Left ventricle myocardium inferior (tissue), 1 donor: ENCODE measurements around the gene SLC19A2. TPM values are rescaled to one million over a fixed set of nuclear protein-coding genes. Genes with fewer than 3 reads are reported as not detected.

ENCODE experiments used
- DNase-seq: peaks from one replicate; pipeline ENCODE4 v3.0.0-alpha.2; 2020
- H3K27ac ChIP-seq: fragments of 200-600 bp; replicated peaks from 2 replicates; pipeline ENCODE4 v1.8.0; 2021
- H3K27me3 ChIP-seq: fragments of 200-600 bp; 2 replicates; pipeline ENCODE4 v1.8.0; 2021; ENCODE audit warnings: low read depth
- H3K36me3 ChIP-seq: fragments of 200-600 bp; 2 replicates; pipeline ENCODE4 v1.8.0; 2021
- H3K4me1 ChIP-seq: fragments of 200-600 bp; 2 replicates; pipeline ENCODE4 v1.8.0; 2021
- H3K4me3 ChIP-seq: fragments of 200-600 bp; 2 replicates; pipeline ENCODE4 v1.8.0; 2021; ENCODE audit warnings: mild to moderate bottlenecking, moderate library complexity
- H3K9me3 ChIP-seq: fragments of 200-600 bp; replicated peaks from 2 replicates; pipeline ENCODE4 v1.8.0; 2021
- intact Hi-C: fragments of 100-400 bp; cut with micrococcal nuclease; formaldehyde crosslinking; loops from one replicate; pipeline ENCODE4 v1.11.0; 2022
- total RNA-seq: library from RNA; stranded (reverse); fragmentation: NEBNext Ultra II Directional; extraction: Animal tissue kit (Norgen Biotek cat#: 25700); gene quantifications from one replicate; pipeline ENCODE4 v1.2.1, GENCODE V29; 2021
- TF ChIP-seq, protein P1 (sequence below): fragments of 200-600 bp; IDR thresholded peaks from 2 replicates; pipeline ENCODE4 v1.8.0; 2021; ENCODE audit warnings: antibody characterized with exemption, mild to moderate bottlenecking, borderline replicate concordance
- donor health status: DM: no; HTN: yes; CAD: no; lungs with severe emphysema.

SLC19A2 gene
- total RNA-seq, 1 donor from 2014 or later = 16.6 TPM

- TF ChIP-seq, protein P1, sequence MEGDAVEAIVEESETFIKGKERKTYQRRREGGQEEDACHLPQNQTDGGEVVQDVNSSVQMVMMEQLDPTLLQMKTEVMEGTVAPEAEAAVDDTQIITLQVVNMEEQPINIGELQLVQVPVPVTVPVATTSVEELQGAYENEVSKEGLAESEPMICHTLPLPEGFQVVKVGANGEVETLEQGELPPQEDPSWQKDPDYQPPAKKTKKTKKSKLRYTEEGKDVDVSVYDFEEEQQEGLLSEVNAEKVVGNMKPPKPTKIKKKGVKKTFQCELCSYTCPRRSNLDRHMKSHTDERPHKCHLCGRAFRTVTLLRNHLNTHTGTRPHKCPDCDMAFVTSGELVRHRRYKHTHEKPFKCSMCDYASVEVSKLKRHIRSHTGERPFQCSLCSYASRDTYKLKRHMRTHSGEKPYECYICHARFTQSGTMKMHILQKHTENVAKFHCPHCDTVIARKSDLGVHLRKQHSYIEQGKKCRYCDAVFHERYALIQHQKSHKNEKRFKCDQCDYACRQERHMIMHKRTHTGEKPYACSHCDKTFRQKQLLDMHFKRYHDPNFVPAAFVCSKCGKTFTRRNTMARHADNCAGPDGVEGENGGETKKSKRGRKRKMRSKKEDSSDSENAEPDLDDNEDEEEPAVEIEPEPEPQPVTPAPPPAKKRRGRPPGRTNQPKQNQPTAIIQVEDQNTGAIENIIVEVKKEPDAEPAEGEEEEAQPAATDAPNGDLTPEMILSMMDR = no peak
- Histone ChIP-seq H3K27ac (no peak overlapping the region), H3K9me3 (no peaks in the 10 kb centered on the region), H3K4me3 (no peak overlapping the region), H3K36me3 (peaks cover 36% of the 10 kb centered on the region), H3K4me1 (peaks cover 25% of the 10 kb centered on the region), H3K27me3 (no peaks in the 10 kb centered on the region)
- intact Hi-C loops = loop anchor here (10.0 kb wide), 1 partner anchor 52 kb away; no protein-coding TSS in a partner anchor
- no peak for DNase-seq
Measured at GRCh38 chr1:169472738-169473137, 13.0 kb downstream of the SLC19A2 start.

DNA sequence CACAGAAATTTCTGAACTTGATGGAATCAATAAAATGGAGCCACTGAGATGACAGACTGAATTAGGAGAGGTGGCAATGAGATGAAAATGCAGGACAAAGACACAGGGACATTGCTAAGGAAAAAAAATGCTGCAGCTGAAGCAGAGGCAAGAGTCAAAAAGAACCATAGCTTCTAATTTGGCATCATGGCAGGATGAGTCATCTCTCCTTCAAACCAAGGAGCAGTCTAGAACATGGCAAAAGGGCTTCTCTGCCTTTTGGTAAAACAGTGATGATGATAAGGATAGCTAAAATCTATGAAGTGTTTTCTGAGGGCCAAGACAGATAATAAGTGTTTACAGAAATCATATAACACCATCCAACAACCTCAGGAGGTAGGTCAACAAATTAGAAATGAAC, 16.8 kb downstream of the SLC19A2 start:
- no peak overlapping the region for H3K4me3 ChIP-seq
- no peaks in the 10 kb centered on the region for H3K27me3 ChIP-seq
- no peaks in the 10 kb centered on the region for H3K9me3 ChIP-seq
- intact Hi-C loops = no loop called here
- H3K4me1 ChIP-seq = peaks cover 3% of the 10 kb centered on the region
- no peak overlapping the region for H3K27ac ChIP-seq
- TF ChIP-seq, protein P1 = no peak
- no peak for DNase-seq
- H3K36me3 ChIP-seq = peaks cover 43% of the 10 kb centered on the region

- Histone ChIP-seq H3K36me3 (peaks cover 43% of the 10 kb centered on the region), H3K4me1 (no peaks in the 10 kb centered on the region), H3K27me3 (no peaks in the 10 kb centered on the region), H3K27ac (no peak overlapping the region), H3K9me3 (no peaks in the 10 kb centered on the region), H3K4me3 (no peak overlapping the region)
- intact Hi-C loops = no loop called here
- TF ChIP-seq, protein P1 = peak; percentile 53
- DNase-seq = no peak
Measured at GRCh38 chr1:169466259-169467230, 19.2 kb downstream of the SLC19A2 start.

DNA sequence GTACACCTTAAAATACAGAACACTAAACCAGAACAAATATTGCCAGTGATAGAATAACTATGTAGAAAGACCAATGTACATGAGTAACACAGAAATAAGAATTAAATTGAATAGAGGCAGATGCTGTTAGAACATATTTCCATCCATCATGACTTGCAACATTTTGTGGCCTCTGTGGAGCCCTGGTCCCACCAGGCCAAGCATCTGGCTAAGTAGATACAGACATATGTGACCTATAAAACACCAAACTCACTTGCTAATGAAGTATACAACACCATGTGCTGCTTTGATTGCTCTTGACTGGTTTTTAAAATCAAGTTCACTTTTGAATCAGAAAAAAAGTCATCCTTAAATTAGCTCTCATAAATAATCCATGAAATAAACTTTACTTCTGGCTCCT, 20.5 kb downstream of the SLC19A2 start:
- intact Hi-C loops = no loop called here
- H3K4me3 ChIP-seq = no peak overlapping the region
- no peak overlapping the region for H3K27ac ChIP-seq
- DNase-seq = no peak
- no peaks in the 10 kb centered on the region for H3K9me3 ChIP-seq
- H3K27me3 ChIP-seq = peaks cover 3% of the 10 kb centered on the region
- TF ChIP-seq, protein P1 = no peak
- H3K36me3 ChIP-seq = peaks cover 43% of the 10 kb centered on the region
- peaks cover 2% of the 10 kb centered on the region for H3K4me1 ChIP-seq

- no peak overlapping the region for H3K27ac ChIP-seq
- peaks cover 8% of the 10 kb centered on the region for H3K27me3 ChIP-seq
- H3K4me1 ChIP-seq = peaks cover 5% of the 10 kb centered on the region
- no peak for DNase-seq
- TF ChIP-seq, protein P1 = no peak
- H3K9me3 ChIP-seq = peaks cover 11% of the 10 kb centered on the region
- no peak overlapping the region for H3K4me3 ChIP-seq
- intact Hi-C loops = no loop called here
- H3K36me3 ChIP-seq = peaks cover 23% of the 10 kb centered on the region
Measured at GRCh38 chr1:169462385-169462784, 23.4 kb downstream of the SLC19A2 start.
